ENCODE data around the gene OR2T29. TPM values are rescaled to one million over a fixed set of nuclear protein-coding genes. Genes with fewer than 3 reads are reported as not detected.

OR2T29 gene
- total and polyA plus RNA-seq, 2 of the 8 experiments (the other 6 are each of a cell fraction or from before 2014, with no cell fraction given) = not detected

DNA sequence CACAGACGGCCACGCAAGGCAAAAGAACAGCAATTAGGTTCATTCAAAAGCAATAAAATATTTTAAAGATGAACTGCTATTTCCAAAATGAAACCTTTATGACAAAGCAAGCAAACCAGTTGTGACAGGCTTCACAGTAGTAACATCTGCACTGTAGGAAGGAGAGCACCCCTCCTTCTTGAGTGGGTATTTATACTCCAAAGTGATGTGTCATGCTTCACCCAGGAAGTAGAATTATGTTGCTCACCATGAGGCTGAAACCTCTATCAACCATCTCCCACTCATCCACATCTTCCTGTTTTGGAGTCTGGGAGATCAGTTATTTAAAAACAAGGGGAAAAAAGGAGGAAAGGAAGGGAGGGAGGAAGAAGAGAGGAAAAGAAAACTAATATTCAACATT lies 34.0 kb upstream of the OR2T29 start:
- Histone ChIP-seq H3K9ac (replicated peaks in 1 of 4; ENCODE audit: extremely low read depth in 1 of 4, low read depth in 3 of 4, low read length in 3 of 4) (no peak overlapping the region), H3K23ac (ENCODE audit: insufficient read length) (no peak overlapping the region), H2BK20ac (ENCODE audit: low read length) (no peak overlapping the region), H4K20me1 (replicated peaks in 1 of 2; ENCODE audit: control insufficient read depth in 1 of 2, insufficient read depth in 2 of 2, low read length in 2 of 2) (no peaks in the 10 kb centered on the region), H4K5ac (ENCODE audit: insufficient read length, low read depth, low read length) (no peak overlapping the region), H3K36me3 (ENCODE audit: control insufficient read depth in 2 of 4, insufficient read depth in 4 of 4, low read length in 3 of 4) (no peaks in the 10 kb centered on the region), H4K8ac (ENCODE audit: extremely low read depth, insufficient read depth, low read length) (no peak overlapping the region), H3K9me3 (ENCODE audit: insufficient read depth in 2 of 2, low read depth in 1 of 2, low read length in 1 of 2) (peaks cover 58 to 68% of the 10 kb centered on the region in 2 experiments), H3K14ac (ENCODE audit: insufficient read length) (no peak overlapping the region), H2AFZ (ENCODE audit: low read length) (no peak overlapping the region), H3K56ac (replicated peaks; ENCODE audit: insufficient read length, low read depth, low read length) (no peak overlapping the region), H3K4ac (replicated peaks; ENCODE audit: insufficient read length, low read depth, low read length) (no peak overlapping the region), H3K79me1 (ENCODE audit: low read depth, low read length) (no peaks in the 10 kb centered on the region), H2BK12ac (ENCODE audit: low read depth, low read length) (no peak overlapping the region), H3K27me3 (replicated peaks in 1 of 4; ENCODE audit: control insufficient read depth in 3 of 4, extremely low read depth in 1 of 4, insufficient read depth in 3 of 4, low read length in 3 of 4) (no peaks in the 10 kb centered on the region), H3K4me1 (replicated peaks in 1 of 4; ENCODE audit: control insufficient read depth in 3 of 4, insufficient read depth in 4 of 4, low read length in 3 of 4) (no peaks in the 10 kb centered on the region), H3K79me2 (ENCODE audit: control insufficient read depth in 1 of 2, insufficient read depth in 2 of 2, low read length in 2 of 2) (no peaks in the 10 kb centered on the region), H3K4me3 (ENCODE audit: extremely low read depth in 1 of 4, insufficient read depth in 2 of 4, low read depth in 3 of 4, low read length in 4 of 4) (no peak overlapping the region), H3K27ac (ENCODE audit: low read depth, low read length) (no peak overlapping the region), H2BK15ac (ENCODE audit: low read length) (no peak overlapping the region), H2BK5ac (ENCODE audit: low read depth, low read length) (no peak overlapping the region), H4K91ac (replicated peaks; ENCODE audit: insufficient read length, low read length) (no peak overlapping the region), H2AK5ac (ENCODE audit: low read depth, low read length) (no peak overlapping the region), H3K23me2 (ENCODE audit: low read depth, low read length) (no peaks in the 10 kb centered on the region), H3K18ac (ENCODE audit: extremely low read depth, low read length) (no peak overlapping the region), H3K4me2 (ENCODE audit: insufficient read depth in 1 of 2, low read depth in 2 of 2, low read length in 2 of 2) (no peak overlapping the region), H2BK120ac (replicated peaks; ENCODE audit: low read depth, low read length) (no peak overlapping the region)
- no peak for FAIRE-seq
- ChIA-PET POLR2A (ENCODE audit: partially characterized antibody) (no interaction called here), CTCF (ENCODE audit: partially characterized antibody) (no interaction called here)
- WGBS, 2 experiments (ENCODE audit: extremely low coverage in 1 of 2, insufficient coverage in 1 of 2, insufficient read length in 1 of 2, insufficient replicate concordance in 2 of 2, low coverage in 1 of 2, low lambda C conversion rate in 2 of 2, missing lambda C conversion rate in 1 of 2) = 94% methylated on average over 2 of the region's 2 CpGs; no CpG with 5 or more reads in 1 of the 2 experiments
- no peak for DNase-seq (ENCODE audit: low read depth in 1 of 2, low spot score in 2 of 2)
- no peak for TF ChIP-seq RBBP5 (IDR thresholded peaks at IDR 0.05; ENCODE audit: borderline replicate concordance, low read depth, low read length)
- no peak for TF ChIP-seq NANOG (IDR thresholded peaks at IDR 0.05; ENCODE audit: insufficient read depth, low read depth, low read length, poor library complexity, severe bottlenecking)
- TF ChIP-seq POLR2AphosphoS5 (IDR thresholded peaks at IDR 0.05; ENCODE audit: low read depth, low read length) = no peak
- no peak for TF ChIP-seq GTF2F1 (IDR thresholded peaks at IDR 0.05; ENCODE audit: borderline replicate concordance, low read depth, low read length)
- no peak for TF ChIP-seq SUZ12 (IDR thresholded peaks at IDR 0.05; ENCODE audit: low read length)
- no peak for TF ChIP-seq SP4 (IDR thresholded peaks at IDR 0.05; ENCODE audit: low read length)
- TF ChIP-seq SIN3A (conservative IDR thresholded peaks at IDR 0.05 in 1 of 2, IDR thresholded peaks at IDR 0.05 in 1 of 2; ENCODE audit: low read depth in 1 of 2, low read length in 2 of 2) = no peak
- no peak for TF ChIP-seq BACH1 (IDR thresholded peaks at IDR 0.05; ENCODE audit: low read length)
- no peak for TF ChIP-seq JUND (IDR thresholded peaks at IDR 0.05; ENCODE audit: low read length)
- TF ChIP-seq TBP (IDR thresholded peaks at IDR 0.05; ENCODE audit: low read depth, low read length) = no peak
- TF ChIP-seq BRCA1 (IDR thresholded peaks at IDR 0.05; ENCODE audit: low read depth, low read length) = no peak
- TF ChIP-seq TAF1 (IDR thresholded peaks at IDR 0.05; ENCODE audit: low read depth, low read length) = no peak
- TF ChIP-seq CEBPB (IDR thresholded peaks at IDR 0.05; ENCODE audit: low read depth, low read length) = no peak
- TF ChIP-seq, protein P1, sequence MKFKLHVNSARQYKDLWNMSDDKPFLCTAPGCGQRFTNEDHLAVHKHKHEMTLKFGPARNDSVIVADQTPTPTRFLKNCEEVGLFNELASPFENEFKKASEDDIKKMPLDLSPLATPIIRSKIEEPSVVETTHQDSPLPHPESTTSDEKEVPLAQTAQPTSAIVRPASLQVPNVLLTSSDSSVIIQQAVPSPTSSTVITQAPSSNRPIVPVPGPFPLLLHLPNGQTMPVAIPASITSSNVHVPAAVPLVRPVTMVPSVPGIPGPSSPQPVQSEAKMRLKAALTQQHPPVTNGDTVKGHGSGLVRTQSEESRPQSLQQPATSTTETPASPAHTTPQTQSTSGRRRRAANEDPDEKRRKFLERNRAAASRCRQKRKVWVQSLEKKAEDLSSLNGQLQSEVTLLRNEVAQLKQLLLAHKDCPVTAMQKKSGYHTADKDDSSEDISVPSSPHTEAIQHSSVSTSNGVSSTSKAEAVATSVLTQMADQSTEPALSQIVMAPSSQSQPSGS (IDR thresholded peaks at IDR 0.05; ENCODE audit: low read length) = no peak
